Astrocyte of the cerebellum (primary cell): ENCODE results near the gene AGO4.

Experiments used
- DNase-seq: peaks from one replicate; pipeline ENCODE4 v3.0.0-alpha.2; 2011; ENCODE audit warnings: low read depth
- H3K4me3 ChIP-seq: 2 replicates; pipeline ENCODE4 v1.5.1; 2011; ENCODE audit warnings: mild to moderate bottlenecking, low read depth, low read length, moderate library complexity
- CTCF ChIP-seq: IDR thresholded peaks from 2 replicates; pipeline ENCODE4 v1.5.1; 2012; ENCODE audit warnings: low read length, low read depth, moderate library complexity, mild to moderate bottlenecking; ENCODE audit errors: missing control alignments
- in situ Hi-C: cut with HindIII; loops from 2 replicates; pipeline ENCODE4 v1.10.0; 2017; ENCODE audit warnings: low sequenced_read_pairs

Gene AGO4

GRCh38 chr1:35807614-35808449, at the start of gene AGO4:
AGO4 (plus strand) TSS chr1:35808016; CDS start chr1:35808417, 401 bp downstream.
- in situ Hi-C loops = no loop called here
- H3K4me3 ChIP-seq = peak within 1 kb of the TSS; percentile 74
- no peak for DNase-seq
- TF ChIP-seq CTCF = no peak

GRCh38 chr1:35762141-35762540, 45.7 kb upstream of the AGO4 start:
- DNase-seq = no peak
- no peak overlapping the region for H3K4me3 ChIP-seq
- TF ChIP-seq CTCF = no peak
- in situ Hi-C loops = no loop called here

- in situ Hi-C loops = no loop called here
- no peak for DNase-seq
- no peak overlapping the region for H3K4me3 ChIP-seq
- TF ChIP-seq CTCF = no peak
Measured at GRCh38 chr1:35763201-35763600, 44.6 kb upstream of the AGO4 start.

GRCh38 chr1:35764283-35764682, 43.5 kb upstream of the AGO4 start:
- DNase-seq = no peak
- in situ Hi-C loops = no loop called here
- TF ChIP-seq CTCF = no peak
- H3K4me3 ChIP-seq = no peak overlapping the region

GRCh38 chr1:35768350-35769187, 39.2 kb upstream of the AGO4 start:
- in situ Hi-C loops = no loop called here
- peak overlapping the region; percentile 83 for H3K4me3 ChIP-seq
- no peak for TF ChIP-seq CTCF
- DNase-seq = no peak

GRCh38 chr1:35769188-35769758, 38.5 kb upstream of the AGO4 start:
- in situ Hi-C loops = no loop called here
- peak overlapping the region; percentile 83 for H3K4me3 ChIP-seq
- TF ChIP-seq CTCF = no peak
- peak; percentile 58 for DNase-seq
